IPS-11a (cell line): ENCODE data around the gene KIAA0232.
"Not testable (repeated sequence)": the region's sequence is repeated elsewhere in the genome, so short reads cannot be mapped to it uniquely, and the experiment has no call there.

Source experiments
- H3K4me3 ChIP-seq: one replicate; pipeline ENCODE4 v1.5.1; 2013; ENCODE audit warnings: low read depth, low read length, control low read depth

Gene KIAA0232

DNA sequence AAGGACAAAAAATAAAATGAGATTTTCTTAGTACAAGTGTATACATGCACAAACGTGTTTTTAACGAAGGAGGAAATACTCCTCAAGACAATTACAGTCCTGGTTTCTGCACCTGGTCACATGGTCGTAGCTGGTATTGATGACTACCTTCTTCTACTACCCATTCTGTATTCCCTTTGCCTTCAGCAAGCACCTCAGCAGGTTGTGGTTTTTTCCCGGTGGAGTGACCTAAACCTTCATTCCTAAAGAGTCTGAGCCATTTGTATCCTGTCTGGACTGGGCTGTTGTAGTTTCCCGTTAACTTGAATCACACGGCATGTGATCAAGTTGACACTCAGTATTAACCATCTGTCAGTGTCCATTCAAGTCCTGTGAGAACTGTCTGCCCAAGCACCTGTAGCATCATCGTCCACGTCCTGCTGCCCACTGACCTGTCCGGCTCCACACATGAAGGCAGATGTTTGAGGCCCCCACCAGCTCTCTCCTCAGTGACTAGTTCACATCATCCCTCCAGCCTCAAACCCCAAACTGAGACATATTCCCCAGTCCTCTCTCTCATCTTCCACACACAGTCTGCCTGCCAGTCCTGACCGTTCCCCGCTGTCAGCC is 96.0 kb downstream of the KIAA0232 start:
- H3K4me3 ChIP-seq: no peak overlapping the region

DNA sequence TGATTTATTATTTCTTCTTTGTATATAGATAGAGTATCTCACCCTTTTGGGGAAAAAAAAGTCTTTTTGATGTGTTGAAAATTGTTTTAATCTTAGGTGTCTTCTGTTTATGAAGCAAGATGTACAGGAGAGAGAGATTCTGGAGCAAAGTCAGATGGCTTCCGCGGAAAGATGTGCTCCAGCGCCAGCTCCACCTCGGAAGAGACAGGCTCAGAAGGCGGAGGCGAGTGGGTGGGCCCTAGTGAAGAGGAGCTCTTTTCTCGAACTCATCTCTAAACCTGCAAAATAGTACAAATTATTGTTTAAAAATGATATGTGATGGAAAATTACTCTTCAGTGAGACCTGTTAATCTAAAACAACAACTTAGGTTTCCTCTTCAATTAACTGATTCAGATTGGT is 98.2 kb downstream of the KIAA0232 start:
- no peak overlapping the region for H3K4me3 ChIP-seq

DNA sequence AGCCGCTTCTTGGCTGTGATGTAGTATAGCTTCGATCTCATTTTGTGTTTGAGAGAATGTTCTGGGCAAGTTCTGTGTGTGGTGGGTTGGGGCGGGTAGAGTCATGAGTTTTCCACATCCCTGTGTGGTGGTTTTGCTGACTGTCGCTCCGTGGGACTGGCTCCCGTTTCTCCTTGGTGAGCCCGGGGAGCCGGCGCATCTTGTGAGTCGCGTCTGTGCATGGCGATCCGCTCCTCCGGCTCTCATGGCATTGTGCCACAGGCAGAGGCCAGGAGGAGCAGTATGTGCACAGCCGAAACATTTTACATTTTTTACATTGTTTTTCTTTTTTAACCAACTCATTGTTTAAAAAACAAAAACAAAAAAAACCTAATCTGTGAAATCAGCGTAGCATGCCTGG is 99.4 kb downstream of the KIAA0232 start:
- no peak overlapping the region for H3K4me3 ChIP-seq

DNA sequence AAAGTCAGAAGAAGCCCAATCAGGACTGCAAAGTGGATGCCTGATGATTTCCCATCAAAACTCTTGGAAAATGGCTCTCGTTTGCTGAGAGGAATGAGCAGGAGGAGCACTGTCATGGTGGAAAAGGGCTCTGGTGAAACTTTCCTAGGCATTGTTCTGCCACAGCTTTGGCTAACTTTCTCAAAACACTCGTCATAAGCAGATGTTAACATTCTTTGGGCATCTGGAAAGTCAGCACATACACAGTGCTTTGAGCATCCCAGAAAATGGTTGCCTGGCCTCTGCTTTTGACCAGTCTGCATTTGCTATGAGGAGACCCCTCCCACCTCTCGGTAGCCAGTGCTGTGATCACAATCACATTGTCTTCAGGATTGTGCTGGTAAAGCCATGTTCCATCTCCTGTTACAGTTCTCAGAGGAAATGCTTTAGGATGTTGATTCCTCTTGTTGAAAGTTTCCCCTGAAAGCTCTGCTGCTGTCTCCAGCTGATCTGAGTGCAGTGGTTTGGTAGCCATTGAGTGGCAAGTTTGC is 101.9 kb downstream of the KIAA0232 start:
- no peak overlapping the region for H3K4me3 ChIP-seq

DNA sequence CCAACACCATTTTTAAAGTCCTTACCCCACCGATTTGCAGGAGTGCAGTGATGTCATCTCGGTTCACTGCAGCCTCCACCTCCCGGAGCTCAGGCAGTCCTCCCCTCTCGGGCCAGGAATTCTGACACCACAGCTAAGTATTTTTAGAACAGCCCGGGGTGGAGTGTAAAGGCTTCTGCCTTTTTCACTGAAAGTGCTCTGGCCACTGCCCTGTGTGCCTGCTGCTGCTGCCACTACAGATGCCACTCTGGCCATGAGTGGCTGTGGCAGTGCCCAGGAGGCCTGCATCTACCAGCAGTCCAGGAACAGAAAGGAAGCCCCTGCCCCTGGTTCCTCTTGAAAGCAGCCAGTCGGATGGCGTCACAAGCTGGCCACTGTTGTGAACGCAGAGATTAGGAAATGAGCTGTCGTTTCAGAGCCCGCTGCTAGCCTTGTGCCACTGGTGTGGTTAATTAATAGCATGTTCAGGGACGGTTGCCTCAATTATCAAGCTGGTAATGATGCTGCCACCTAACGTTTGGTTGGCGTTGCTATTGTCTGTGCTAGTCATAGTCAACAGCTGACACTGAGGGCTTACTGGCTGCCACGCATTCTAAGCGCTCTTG is 103.5 kb downstream of the KIAA0232 start:
- H3K4me3 ChIP-seq: no peak overlapping the region

DNA sequence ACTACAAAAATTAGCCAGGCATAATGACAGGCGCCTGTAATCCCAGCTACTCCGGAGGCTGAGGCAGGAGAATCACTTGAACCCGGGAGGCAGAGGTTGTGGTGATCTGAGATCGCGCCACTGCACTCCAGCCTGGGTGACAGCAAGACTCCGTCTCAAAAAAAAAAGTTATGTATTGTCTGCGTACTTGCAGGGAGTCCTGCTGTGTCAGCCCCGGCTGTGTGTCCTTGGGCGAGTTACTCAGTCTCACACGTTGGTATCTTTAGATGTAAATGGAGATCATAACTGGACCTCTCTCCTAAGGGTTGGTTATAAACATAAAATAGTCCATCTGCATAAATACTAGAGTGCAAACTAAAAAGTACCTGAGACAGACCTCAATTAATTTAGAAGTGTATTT is 104.4 kb downstream of the KIAA0232 start:
- no peak overlapping the region for H3K4me3 ChIP-seq

DNA sequence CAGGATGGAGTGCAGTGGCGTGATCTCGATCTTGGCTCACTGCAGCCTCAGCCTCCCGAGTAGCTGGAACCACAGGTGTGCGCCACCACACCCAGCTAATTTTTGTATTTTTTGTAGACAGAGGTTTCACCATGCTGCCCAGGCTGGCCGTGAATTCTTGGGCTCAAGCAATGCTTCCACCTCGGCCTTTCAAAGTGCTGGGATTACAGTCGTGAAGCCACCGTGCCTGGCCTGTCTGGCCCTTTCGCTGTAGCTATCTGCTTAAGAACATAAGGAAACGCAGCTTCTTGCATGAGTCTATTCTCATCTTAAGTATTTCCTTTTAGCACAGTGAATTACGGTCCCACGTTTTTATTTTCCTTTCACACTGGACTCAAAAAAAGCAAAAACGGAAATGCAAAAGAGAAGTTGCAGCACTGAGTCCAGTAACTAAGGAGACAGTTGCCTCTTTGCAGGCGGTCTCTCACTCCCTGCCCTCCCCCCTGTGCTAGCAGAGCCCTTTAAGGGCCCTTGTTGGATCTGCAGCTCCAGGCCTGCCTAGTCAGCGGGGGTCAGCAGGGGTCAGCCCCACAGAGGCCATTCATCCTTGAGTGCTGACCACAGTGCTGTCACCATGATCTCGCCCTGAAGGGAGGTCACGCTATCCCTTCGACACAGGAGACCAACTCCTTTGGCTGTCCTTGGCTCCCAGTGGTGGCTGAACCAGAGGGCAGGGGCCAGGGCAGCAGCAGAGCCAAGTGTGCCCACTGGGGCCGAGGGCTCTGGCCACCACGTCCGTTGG is 105.3 kb downstream of the KIAA0232 start:
- no peak overlapping the region for H3K4me3 ChIP-seq

DNA sequence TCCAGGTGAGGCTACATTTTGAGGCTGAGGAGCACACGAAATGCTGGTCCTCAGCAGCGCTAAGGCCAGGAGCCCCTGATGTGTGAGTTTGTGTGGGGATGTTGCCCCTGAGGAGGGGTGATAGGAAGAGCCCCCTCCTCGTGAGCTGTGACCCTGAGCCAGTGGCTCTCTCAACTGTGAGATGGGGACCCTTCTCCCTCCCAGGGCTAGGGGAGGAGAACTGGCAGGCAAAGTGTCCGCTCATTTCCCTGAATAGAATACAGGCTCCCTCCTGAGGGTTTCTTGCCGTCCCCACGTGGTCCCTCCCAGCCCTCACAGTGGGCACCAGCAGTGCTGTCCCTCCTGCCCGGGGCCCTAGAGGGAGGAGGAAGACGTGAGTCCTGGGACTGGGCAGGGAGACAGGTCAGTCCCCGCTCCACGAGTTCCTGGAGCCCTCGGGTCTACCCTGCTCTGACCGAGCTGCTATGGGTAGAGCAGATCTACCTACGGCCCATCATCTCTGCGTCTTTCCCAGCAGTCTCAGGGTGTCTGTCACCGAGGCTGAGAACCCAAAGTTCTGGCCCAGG is 106.1 kb downstream of the KIAA0232 start:
- no peak overlapping the region for H3K4me3 ChIP-seq

DNA sequence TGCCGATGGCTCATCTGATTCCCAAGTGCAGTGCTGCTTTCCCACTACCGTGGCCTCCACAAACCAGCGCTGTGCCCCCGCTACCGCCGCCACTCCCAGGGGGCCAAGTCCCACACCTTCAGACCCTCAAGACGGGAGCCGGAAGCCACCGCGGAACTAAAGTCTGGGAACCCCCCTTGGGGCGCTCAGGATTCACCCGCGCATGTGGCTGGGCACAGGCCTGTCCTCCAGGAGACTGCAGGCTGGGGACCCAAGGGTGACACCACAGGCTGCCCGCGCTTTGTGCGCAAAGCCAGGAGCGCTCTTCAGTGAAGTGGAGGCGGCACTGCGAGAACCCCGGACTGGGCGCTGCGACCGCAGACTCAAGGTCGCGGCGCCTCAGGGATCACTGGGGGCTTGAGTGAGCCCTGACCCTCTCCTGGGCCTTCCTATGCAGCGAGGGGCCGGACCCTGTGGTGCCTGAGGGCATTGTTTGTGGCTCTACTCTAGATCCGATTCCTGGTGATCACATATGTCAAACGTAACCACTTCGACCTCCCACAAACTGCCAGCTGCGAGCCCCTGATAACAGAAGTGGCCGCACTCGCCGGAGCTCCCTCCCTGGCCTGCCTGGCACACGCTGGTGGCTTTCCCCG is 106.7 kb downstream of the KIAA0232 start:
- no peak overlapping the region for H3K4me3 ChIP-seq

DNA sequence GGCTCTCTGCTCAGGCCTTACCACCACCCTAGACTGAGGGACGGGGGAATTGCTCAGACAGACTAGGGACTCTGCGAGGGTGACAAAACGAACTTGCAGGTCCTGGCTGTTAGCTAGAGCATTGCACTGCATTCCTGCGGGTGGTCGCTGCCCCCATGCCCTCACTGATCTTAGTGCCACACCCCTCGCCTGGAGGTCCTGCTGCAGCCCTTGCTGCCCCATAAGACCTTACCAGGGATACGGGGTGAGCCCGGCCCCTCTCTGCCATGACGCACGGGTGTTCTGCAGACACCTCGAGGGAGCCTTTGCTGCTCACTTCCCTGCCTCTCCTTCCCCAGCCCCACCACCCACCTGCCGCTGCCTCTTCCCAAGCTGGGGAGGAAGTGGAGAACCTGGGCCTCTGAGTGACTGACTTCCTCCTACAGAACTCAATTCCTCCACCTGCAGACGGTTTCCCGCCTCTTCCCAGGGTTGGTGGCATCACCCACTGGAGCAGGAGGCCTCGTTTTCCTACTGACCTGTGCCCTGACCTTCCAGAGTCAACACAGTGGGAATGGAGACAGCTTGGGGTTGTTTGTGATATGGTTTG is 107.3 kb downstream of the KIAA0232 start:
- H3K4me3 ChIP-seq: no peak overlapping the region

DNA sequence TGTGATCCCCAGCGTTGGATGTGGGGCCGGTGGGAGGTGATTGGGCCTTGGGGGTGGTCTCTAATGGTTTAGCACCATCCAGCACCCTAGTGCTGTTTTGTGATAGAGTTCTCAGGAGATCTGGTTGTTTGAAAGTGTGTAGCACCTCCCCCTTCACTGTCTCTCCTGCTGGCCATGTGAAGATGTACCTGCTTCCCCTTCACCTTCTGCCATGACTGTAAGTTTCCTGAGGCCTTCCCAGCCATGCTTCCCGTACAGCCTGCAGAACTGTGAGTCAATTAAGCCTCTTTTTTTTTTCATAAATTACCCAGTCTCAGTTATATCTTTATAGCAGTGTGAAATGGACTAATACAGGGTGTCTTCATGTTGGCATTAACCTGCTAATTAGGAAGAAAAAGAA is 107.8 kb downstream of the KIAA0232 start:
- H3K4me3 ChIP-seq: no peak overlapping the region

DNA sequence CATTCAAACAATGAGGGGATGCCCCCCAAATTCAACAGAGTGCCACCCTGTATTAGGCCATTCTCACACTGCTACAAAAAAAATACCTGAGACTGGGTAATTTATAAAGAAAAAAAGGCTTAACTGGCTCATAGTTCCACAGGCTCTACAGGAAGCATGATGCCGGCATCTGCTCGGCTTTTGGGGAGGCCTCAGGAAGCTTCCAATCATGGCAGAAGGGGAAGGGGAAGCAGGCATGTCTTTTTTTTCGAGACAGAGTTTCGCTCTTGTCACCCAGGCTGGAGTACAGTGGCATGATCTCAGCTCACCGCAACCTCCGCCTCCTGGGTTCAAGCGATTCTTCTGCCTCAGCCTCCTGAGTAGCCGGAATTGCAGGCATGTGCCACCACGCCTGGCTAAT is 108.4 kb downstream of the KIAA0232 start:
- not testable (repeated sequence) for H3K4me3 ChIP-seq

DNA sequence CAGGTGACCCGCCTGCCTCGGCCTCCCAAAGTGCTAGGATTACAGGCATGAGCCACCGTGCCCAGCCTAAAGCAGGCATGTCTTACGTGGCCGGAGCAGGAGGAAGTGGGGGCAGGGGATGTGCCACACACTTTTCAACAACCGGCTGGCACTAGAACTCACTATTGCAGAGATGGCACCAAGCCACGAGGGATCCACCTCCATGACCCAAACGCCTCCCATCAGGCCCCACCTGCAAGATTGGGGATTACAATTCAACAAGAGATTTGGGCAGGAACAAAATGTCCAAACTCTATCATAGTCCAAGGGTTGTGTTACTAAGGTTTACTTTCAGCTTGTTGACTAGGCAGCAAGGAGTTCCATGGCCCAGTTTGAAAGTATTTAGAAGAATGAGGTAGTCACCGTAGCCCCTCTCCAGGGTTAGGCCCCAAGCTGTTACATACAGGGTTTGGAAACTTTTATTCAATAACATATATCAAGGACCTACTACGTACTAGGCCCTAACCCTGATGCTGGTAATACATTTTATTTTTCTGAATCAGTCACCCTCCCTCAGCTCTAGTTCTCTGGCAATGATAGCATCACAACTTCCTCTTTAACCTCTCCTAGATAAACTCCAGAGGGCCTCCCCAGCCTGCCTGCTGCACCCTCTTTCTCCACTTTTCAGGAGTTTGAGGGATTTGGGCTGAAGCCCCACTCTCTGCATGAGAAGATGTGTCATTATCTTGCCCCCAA is 109.1 kb downstream of the KIAA0232 start:
- H3K4me3 ChIP-seq: no peak overlapping the region

DNA sequence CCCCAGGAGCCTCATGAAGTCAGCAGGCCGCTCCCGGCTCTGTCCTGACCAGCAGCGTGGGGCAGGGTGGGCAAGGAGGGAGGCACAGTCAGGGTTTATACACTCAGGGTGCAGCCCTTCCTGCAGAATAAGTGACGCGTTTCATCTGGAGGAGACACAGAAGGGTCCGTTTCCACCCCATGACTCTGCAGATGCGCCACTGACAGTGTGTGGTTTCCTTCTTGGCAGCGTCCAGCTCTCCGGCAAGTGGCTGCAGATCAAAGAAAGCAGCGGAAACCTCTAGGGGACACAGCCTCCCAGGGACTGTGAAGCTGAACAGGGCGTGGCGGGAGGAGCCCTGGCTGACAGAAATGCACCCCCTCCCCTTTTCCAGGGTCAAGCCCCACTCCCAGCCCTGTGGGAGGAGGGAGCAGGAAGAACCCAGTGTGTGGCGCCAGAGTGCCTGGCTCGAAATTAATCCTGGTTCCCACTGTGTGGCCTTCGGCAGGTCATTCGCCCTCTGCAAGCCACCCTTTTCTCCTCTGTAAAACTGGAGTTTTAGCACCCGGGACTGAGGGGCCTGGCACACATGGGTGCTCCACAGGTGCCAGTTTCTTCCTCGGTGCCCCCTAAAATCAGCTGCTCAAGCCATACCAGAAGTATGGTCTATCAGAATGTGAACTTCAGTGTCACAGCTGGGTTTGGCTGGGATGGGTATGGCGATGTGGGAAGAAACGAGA is 109.8 kb downstream of the KIAA0232 start:
- no peak overlapping the region for H3K4me3 ChIP-seq

DNA sequence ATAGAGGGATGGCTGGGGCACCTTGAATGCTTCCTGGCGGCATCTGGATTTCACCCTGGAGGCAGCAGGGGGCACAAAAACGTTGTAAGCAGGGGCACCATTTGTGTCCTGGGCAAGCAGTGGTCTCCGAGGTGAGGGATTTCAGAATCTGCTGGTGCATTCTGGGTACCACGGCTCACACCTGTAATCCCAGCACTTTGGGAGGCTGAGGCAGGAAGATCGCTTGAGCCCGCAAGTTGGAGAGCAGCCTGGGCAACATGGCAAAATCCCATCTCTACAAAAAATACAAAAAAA is 110.3 kb downstream of the KIAA0232 start:
- no peak overlapping the region for H3K4me3 ChIP-seq

DNA sequence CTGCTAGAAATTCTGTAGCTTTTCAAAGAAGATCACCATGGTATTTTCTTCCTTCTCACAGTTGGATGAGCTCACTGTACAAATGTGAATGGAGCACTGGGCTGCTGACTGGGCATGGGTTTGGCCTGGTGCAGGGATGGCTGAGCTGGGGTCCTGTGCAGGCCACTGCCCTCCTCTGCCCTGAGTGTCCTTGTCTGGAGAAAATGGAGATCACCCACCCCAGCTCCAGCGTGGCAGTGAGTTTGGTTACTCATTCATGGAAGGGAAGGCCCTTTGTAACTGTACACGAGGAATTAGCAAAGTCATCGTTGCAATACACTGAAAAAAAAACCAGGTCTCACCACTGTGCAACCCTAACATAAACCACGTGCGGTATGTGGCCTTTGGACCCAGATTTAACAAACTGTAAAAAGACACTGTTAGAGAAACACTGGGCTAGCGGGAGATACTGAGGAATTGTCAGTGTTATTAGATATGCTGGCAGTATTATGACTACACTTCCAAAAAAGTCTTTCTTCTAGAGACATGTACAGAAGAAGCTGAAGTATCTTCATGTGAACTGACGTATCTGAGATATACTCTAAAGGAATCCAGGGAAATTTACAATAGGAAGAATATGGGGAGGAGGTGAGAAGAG is 111.0 kb downstream of the KIAA0232 start:
- H3K4me3 ChIP-seq: no peak overlapping the region

DNA sequence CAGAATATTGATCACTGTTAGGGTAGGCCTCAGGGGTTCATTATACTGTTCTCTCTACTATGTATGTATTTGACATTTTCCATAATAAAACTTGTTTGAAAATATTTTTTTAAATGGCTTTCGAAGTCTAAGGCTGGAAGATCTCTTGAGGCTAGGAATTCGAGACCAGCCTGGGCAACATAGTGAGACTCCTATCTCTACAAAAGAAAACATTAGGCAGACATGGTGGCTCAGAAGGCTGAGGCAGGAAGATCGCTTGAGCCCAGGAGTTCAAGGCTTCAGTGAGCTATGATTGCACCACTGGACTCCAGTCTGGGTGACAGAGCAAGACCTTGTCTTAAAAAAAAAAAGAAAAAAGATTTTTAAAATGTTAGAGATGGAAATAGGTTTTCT is 111.6 kb downstream of the KIAA0232 start:
- no peak overlapping the region for H3K4me3 ChIP-seq

DNA sequence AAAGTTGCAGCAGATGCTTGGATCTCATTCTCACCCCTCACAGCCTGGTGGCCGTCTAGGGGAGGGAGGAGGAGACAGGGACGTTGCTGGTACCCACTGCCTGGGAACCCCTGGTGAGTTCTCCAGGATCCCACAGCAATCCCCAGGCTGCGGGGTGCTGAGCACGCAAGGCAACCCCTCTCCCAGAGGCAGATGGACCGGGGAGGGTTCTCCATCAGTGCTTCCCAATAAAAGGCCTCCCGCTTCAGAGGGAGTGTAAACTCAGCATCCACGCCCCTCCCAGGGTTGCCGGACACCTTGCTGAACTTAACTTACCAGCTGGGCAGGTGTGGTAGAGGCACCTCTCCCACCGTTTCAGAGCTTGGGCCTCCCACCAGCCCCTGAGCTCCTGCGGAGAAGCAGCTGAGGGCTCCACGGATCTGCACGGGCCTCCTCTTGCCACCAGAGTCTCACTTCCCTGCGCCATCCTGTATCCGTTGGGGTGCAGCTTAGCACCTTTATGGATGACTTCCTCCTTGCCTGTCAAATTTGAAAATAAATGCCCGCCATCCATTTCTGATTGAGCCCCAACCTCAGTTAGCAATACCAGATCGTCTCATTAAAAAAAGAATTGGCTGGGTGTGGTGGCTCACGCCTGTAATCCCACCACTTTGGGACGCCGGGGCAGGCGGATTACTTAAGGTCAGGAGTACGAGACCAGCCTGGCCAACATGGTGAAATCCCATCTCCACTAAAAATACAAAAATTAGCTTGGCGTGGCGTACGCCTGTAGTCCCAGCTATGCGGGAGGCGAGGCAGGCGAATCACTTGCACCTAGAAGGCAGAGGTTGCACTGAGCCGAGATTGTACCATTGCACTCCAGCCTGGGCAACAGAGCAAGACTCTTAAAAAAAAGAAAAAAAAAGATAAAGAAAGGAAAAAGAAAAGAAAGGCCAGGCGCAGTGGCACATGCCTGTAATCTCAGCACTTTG is 112.3 kb downstream of the KIAA0232 start:
- H3K4me3 ChIP-seq: no peak overlapping the region
